Fibroblast of skin of scalp (primary cell): ENCODE results near the gene APOBEC3B.
"Not testable (repeated sequence)": the region's sequence is repeated elsewhere in the genome, so short reads cannot be mapped to it uniquely, and the experiment has no call there.

Experiments
- DNase-seq: peaks from one replicate; pipeline ENCODE4 v3.0.0-alpha.2; 2013

Gene APOBEC3B

DNA sequence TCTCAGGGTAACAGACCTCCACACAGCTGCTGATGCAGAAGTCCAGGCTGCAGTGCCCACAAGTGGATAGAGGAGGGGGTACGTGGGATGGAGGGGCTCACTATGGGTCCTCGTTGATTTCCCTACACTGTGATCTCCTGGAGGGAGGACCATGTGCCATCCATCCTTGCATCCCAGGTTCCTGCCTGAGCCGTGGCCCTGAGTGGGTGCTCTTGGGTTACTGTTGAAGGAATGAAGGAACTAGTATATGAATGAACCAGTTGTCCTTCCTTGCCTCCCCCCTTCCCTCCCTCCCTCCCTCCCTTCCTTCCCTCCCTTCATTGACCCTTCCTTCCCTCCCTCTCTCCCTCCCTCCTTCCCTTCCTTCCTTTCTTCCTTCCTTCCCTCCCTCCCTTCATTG, 15.4 kb downstream of the APOBEC3B start:
- no peak for DNase-seq

DNA sequence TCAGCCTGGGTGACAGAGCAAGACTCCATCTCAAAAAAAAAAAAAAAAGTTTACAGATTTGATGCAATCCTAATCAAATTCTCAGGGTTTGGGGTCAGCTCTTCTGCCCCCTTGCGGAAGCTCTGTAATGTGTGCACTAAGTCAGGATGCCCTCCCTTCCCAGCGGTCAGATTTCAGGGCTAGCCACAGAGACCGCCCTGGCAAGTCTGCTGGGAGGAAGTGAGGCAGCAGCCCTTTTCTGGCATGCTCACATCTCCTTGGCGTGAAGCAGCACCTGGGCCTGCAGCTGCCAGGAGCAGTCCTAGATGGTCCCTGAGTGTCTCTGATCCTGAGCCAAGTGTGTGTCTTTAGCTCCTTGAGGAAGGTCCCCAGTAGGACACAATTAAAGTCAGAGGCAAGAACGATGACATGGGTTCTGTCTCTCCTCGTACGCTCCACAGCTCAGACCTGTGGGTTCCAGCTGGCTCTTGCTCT, 21.1 kb downstream of the APOBEC3B start:
- peak; percentile 88 for DNase-seq

GRCh38 chr22:39007177-39007576, 25.0 kb downstream of the APOBEC3B start:
- DNase-seq: no peak

DNA sequence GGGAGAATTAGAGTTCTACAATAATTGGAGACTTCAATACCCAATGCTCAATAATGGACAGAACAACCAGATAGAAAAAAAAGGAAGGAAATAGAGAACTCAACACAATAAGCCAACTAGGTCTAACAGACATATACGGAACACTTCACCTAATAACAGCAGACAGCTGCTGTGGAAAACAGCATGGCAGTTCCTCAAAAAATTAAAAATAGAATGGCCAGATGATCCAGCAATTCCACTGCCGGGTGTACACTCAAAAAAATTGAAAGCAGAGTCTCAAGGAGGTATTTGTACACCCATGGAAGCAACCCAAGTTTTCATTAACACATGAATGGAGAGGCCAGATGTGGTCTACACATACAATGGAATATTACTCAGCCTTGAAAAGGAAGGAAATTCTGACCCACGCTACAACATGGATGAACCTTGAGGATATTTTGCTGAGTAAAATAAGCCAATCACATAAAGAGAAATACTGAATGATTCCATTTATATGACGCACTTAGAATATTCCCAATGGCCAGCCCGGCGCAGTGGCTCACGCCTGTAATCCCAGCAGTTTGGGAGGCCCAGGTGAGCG, 26.2 kb downstream of the APOBEC3B start:
- DNase-seq: not testable (repeated sequence)

GRCh38 chr22:39010946-39011345, 28.8 kb downstream of the APOBEC3B start:
- no peak for DNase-seq

- DNase-seq: no peak
Observed at GRCh38 chr22:39012533-39013511, 30.7 kb downstream of the APOBEC3B start.

DNA sequence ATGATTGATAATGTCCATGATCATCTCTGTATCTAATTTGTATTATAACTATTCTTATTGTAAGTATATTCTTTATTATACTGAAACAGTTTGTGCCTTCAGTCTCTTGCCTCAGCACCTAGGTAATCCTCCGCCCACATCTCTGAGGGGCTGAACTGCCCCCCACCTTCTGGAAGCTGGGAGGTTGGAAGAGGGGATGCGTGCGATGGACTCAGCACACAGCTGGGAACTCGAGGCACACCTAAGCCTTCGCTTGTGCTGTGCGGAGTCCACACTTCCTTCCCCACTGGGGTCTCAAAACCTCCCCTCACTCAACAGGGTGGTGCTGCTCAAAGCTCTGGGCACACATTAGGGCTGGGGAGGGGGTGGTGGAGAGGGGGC, 31.4 kb downstream of the APOBEC3B start:
- not testable (repeated sequence) for DNase-seq

DNA sequence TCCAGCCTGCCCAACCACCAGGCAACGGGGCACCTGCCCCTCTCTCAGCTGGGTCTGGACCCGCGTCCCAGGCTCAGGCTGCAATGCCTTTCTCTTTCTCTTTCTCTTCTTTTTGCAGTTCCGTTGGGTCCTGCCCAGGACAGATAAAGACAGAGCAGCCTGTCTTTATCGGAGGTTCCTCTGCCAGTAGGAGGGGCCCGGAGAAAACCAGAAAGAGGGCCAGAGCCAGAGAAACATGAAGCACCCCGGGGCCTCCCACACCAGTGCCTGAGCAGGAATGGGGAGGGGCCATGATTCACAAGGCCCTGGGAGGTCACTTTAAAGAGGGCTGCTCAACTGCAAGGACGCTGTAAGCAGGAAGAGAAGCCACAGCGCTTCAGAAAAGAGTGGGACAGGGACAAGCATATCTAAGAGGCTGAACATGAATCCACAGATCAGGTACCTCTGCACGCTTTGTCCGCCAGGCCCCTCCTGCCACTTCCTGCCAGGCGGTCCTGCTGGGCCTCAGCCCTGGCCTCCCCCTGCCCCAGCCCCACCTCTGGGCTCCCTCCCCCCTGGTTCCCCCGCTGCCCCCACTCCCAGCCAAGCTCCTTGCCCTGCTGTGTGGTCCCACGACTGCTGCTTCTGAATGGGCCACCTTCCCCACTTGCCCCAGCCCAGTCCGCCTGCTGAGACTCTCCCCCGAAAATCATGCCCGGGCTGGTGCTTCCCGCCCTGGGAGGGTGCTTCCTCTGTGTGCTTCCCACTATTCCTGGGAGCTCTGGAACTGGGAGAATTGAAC, 32.0 kb downstream of the APOBEC3B start, which contains the start of gene APOBEC3C:
Gene APOBEC3C, plus strand, starts transcription at position 316 of the 781 bp plus-strand sequence. Its CDS starts 106 bp downstream, at position 422.
- peak; percentile 91 for DNase-seq

- not testable (repeated sequence) for DNase-seq
Observed at GRCh38 chr22:39014723-39015121, 32.6 kb downstream of the APOBEC3B start.

DNA sequence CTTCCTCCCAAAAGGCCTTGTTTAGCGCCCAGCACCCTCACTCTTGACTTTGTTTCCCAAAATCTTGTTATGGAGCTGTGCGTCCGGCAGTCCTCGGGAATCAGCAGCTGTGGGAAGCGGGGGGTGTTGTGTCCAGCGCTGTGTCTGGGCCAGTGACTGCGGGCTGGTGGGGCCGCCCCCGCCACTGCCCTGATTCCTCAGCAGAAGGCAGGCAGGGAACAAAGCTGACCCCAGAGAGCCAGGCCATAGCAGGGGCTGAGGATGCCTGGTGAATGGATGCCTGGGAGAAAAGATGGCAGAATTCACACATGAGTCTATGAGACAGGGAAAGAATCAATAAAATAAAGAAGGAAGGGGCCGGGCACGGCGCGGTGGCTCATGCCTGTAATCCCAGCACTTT, 34.4 kb downstream of the APOBEC3B start:
- DNase-seq: no peak

DNA sequence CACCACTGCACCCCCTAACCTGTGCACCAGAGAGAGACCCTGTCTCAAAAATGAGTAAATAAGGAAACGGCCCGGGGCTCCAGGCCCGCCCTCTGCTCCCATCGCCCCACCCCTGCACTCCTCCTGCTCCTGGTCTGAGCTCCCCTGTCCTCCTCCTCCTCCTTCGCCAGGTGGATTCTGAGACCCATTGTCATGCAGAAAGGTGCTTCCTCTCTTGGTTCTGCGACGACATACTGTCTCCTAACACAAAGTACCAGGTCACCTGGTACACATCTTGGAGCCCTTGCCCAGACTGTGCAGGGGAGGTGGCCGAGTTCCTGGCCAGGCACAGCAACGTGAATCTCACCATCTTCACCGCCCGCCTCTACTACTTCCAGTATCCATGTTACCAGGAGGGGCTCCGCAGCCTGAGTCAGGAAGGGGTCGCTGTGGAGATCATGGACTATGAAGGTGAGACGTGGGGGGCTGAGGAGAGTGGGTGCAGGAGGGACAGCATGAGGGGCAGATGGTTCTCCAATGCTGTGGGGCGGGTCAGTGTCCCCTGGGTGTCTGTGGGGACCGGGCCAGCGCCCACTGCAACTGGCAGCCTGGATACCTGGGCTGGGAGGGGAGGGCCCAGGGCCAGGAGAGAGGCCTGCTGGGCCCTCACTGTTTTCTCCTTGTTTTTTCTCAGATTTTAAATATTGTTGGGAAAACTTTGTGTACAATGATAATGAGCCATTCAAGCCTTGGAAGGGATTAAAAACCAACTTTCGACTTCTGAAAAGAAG, 35.6 kb downstream of the APOBEC3B start:
- DNase-seq: no peak

GRCh38 chr22:39020021-39020651, 38.0 kb downstream of the APOBEC3B start:
- not testable (repeated sequence) for DNase-seq

GRCh38 chr22:39021552-39022250, 39.6 kb downstream of the APOBEC3B start:
- no peak for DNase-seq

DNA sequence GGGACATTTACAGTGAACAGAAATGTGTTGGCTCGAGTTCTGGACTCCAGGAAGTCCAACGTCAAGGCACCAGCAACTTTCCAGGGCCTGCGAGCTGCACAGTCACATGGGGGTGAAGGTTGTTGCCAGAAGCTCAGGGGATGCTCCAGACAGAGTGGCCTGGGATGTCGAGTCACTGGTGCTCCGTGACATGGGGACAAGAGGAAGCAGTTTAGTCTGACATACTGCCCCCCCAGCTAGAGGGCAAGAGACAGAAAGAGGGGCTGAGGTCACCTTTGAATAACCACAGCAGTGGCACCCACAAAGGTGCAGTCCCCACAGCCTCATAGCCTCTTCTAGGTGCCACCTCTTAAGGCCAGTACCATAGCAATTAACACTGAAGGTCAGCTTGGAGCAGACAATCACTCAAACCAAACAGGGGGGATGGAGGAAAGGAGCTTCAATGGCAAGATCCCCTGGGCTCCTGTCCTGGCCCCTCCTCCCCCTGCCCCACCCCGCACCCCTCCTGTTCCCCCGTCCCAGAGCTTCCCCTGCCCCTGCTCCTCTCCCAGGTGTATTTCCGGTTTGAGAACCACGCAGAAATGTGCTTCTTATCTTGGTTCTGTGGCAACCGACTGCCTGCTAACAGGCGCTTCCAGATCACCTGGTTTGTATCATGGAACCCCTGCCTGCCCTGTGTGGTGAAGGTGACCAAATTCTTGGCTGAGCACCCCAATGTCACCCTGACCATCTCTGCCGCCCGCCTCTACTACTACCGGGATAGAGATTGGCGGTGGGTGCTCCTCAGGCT, 42.6 kb downstream of the APOBEC3B start:
- DNase-seq: no peak

DNA sequence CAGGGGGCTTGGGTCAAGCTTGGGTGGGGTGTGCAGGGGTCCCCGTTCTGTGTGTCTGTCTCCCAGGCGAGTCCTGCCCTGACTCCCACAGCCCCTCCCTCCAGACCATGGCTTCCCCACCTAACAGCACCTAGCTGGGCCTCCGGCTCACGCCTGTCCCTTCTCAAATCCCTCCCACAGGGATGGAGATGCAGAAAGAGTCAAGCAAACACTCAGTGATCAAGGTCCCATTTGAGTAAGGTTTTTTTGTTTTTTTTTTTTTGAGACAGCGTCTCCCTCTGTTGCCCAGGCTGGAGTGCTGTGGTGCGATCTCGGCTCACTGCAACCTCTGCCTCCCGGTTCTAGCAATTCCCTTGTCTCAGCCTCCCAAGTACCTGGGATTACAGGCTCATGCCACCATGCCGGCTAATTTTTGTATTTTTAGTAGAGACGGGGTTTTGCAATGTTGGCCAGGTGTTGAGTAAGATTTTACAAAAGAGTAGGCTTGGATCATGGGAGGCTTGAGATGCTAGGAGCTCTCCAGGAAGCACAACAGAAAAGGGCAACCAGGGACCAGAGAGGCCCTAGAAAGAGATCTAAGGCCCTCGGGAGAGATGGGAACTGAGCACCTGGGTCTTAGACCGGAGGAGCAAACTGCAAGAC, 44.5 kb downstream of the APOBEC3B start:
- no peak for DNase-seq

- DNase-seq: no peak
Observed at GRCh38 chr22:39027717-39028116, 45.6 kb downstream of the APOBEC3B start.

DNA sequence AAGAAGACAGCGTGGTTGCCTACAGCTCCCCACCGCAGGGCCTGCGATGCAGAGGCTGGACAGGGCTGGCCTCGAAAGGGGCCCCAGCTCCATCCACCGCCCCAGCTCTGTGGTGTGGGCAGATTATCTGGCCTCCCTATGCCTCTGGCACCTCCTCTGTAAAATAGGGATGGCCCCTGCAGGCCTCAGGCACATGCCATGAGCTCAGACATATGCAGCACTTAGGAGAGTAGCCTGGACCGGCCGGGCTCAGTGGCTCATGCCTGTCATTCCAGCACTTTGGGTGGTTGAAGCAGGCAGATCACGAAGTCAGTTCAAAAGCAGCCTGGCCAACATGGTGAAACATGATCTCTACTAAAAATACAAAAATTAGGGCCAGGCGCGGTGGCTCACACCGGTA, 46.1 kb downstream of the APOBEC3B start:
- DNase-seq: peak; percentile 27

DNA sequence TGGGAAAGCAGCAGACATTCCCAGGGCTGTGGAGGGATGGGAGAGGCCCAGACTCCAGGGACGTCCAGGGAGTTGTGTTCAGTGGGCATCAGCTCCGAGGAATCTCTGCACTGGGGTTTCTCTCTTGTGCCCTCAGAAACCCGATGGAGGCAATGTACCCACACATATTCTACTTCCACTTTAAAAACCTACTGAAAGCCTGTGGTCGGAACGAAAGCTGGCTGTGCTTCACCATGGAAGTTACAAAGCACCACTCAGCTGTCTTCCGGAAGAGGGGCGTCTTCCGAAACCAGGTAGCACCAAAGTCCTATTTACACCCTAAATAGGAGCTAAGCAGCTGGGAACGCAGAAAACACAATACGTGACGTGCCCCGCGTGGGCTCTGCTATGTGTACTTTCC, 47.1 kb downstream of the APOBEC3B start:
- DNase-seq: no peak

DNA sequence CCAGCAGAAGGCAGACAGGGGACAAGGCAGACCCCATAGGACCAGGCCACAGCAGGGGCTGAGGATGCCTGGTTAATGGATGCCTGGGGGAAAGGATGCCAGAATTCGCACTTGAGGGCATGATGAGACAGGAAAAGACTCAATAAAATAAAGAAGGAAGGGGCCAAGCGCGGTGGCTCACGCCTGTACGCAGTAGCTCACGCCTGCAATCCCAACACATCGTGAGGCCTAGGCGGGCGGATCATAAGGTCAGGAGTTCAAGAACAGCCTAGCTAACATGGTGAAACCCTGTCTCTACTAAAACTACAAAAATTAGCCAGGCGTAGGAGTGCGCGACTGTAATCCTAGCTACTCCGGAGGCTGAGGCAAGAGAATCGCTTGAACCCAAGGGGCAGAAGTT, 48.6 kb downstream of the APOBEC3B start:
- DNase-seq: no peak
